Liver (tissue), 9 donors: Measurements from ENCODE around the gene SUCLA2. TPM values are rescaled to one million over a fixed set of nuclear protein-coding genes. Genes with fewer than 3 reads are reported as not detected.
A peak's percentile ranks its signal among the peaks of the same experiment; 100 is the strongest.
"Not testable (repeated sequence)": the region's sequence is repeated elsewhere in the genome, so short reads cannot be mapped to it uniquely, and the experiment has no call there.

Source experiments
- DNase-seq: peaks from one replicate; pipeline ENCODE4 v3.0.0-alpha.2; 2017; ENCODE audit warnings: low spot score
- H3K27ac ChIP-seq, 2 donors: one replicate each; pipeline ENCODE4 v1.7.0; 2013; ENCODE audit warnings: inconsistent platforms in 2 of 2, low read length in 2 of 2, control low read depth in 1 of 2, low read depth in 1 of 2, mild to moderate bottlenecking in 1 of 2
- H3K27me3 ChIP-seq, 4 donors: one replicate each; pipeline versions ENCODE4 v1.6.1 to v1.7.0; 2013; ENCODE audit warnings: low read length in 3 of 4, inconsistent platforms in 1 of 4, mild to moderate bottlenecking in 1 of 4, moderate library complexity in 1 of 4; ENCODE audit not compliant: control insufficient read depth in 4 of 4, insufficient read depth in 4 of 4
- H3K36me3 ChIP-seq, 4 donors: one replicate each; pipeline versions ENCODE4 v1.6.1 to v1.7.0; 2013; ENCODE audit warnings: low read length in 3 of 4, mild to moderate bottlenecking in 3 of 4, low read depth in 1 of 4, moderate library complexity in 1 of 4; ENCODE audit not compliant: control insufficient read depth in 4 of 4, insufficient read depth in 3 of 4
- H3K4me1 ChIP-seq, 4 donors: one replicate each; pipeline versions ENCODE4 v1.6.1 to v1.7.0; 2013; ENCODE audit warnings: low read length in 3 of 4, mild to moderate bottlenecking in 3 of 4, moderate library complexity in 1 of 4; ENCODE audit not compliant: control insufficient read depth in 4 of 4, insufficient read depth in 4 of 4
- H3K4me3 ChIP-seq, 3 donors: one replicate each; pipeline versions ENCODE4 v1.6.1 to v1.7.0; 2013; ENCODE audit warnings: low read length in 3 of 3, control low read depth in 1 of 3, low read depth in 1 of 3, mild to moderate bottlenecking in 1 of 3
- H3K9ac ChIP-seq, 2 donors: one replicate each; pipeline ENCODE4 v1.7.0; 2013; ENCODE audit warnings: low read length in 2 of 2, mild to moderate bottlenecking in 2 of 2, moderate library complexity in 2 of 2, control low read depth in 1 of 2, low read depth in 1 of 2
- H3K9me3 ChIP-seq, 4 donors: one replicate each; pipeline versions ENCODE4 v1.6.1 to v1.7.0; 2013; ENCODE audit warnings: low read length in 3 of 4; ENCODE audit not compliant: control insufficient read depth in 4 of 4
- EGR1 ChIP-seq, 2 donors: IDR thresholded peaks; 2 replicates each; pipeline ENCODE4 v1.6.1; 2016 to 2018; ENCODE audit warnings: antibody characterized with exemption in 2 of 2, low read depth in 2 of 2
- FOXA1 ChIP-seq: IDR thresholded peaks from 2 replicates; pipeline ENCODE4 v1.6.1; 2016; ENCODE audit warnings: antibody characterized with exemption
- FOXA2 ChIP-seq: IDR thresholded peaks from 2 replicates; pipeline ENCODE4 v1.6.1; 2016; ENCODE audit warnings: antibody characterized with exemption
- GABPA ChIP-seq, 2 donors: IDR thresholded peaks in 1 of 2; conservative IDR thresholded peaks in 1 of 2; 2 replicates each; pipeline ENCODE4 v1.6.1; 2016; ENCODE audit warnings: antibody characterized with exemption in 2 of 2, mild to moderate bottlenecking in 1 of 2, moderate library complexity in 1 of 2
- HNF4A ChIP-seq, 2 donors: conservative IDR thresholded peaks; 2 replicates each; pipeline ENCODE4 v1.6.1; 2016; ENCODE audit warnings: antibody characterized with exemption in 2 of 2, mild to moderate bottlenecking in 2 of 2
- HNF4G ChIP-seq: IDR thresholded peaks from 2 replicates; pipeline ENCODE4 v1.6.1; 2016; ENCODE audit warnings: antibody characterized with exemption
- JUND ChIP-seq, 2 donors: IDR thresholded peaks; 2 replicates each; pipeline ENCODE4 v1.6.1; 2016; ENCODE audit warnings: antibody characterized with exemption in 2 of 2
- RXRA ChIP-seq, 2 donors: IDR thresholded peaks; 2 replicates each; pipeline ENCODE4 v1.6.1; 2017 to 2018; ENCODE audit warnings: antibody characterized with exemption in 2 of 2, mild to moderate bottlenecking in 1 of 2
- SP1 ChIP-seq: IDR thresholded peaks from 2 replicates; pipeline ENCODE4 v1.6.1; 2018; ENCODE audit warnings: antibody characterized with exemption, mild to moderate bottlenecking
- TAF1 ChIP-seq: conservative IDR thresholded peaks from 2 replicates; pipeline ENCODE4 v1.6.1; 2016; ENCODE audit warnings: antibody characterized with exemption, mild to moderate bottlenecking
- ZBTB33 ChIP-seq: IDR thresholded peaks from 2 replicates; pipeline ENCODE4 v1.6.1; 2016; ENCODE audit warnings: antibody characterized with exemption
- WGBS: extraction: QIAGEN DNeasy Blood & Tissue Kit; methylation state at CpG from one replicate; pipeline ENCODE4 v1.1.7; 2013; 5-methylcytosine and 5-hydroxymethylcytosine counted together
- polyA plus RNA-seq, 2 donors: library from polyadenylated mRNA; stranded (reverse) in 1 of 2; unstranded in 1 of 2; fragments of 200-250 nt in 1 of 2; fragments of >200 nt in 1 of 2; fragmentation: Nextera tagmentation in 1 of 2; extraction: Ambion mirVana in 1 of 2; gene quantifications; one replicate each; pipeline versions ENCODE4 v1.2.1 to v1.2.3, GENCODE V29; 2013 to 2015
- total RNA-seq, 2 donors: library from RNA; depleted of rRNA; stranded (reverse); fragments of >200 nt; gene quantifications; one replicate each; pipeline ENCODE4 v1.2.3, GENCODE V29; 2014
- TF ChIP-seq, protein P1 (sequence below): IDR thresholded peaks from 2 replicates; pipeline ENCODE4 v1.6.1; 2016; ENCODE audit warnings: antibody characterized with exemption
- TF ChIP-seq, protein P2 (sequence below): IDR thresholded peaks from 2 replicates; pipeline ENCODE4 v1.6.1; 2016; ENCODE audit warnings: antibody characterized with exemption
- TF ChIP-seq, protein P3 (sequence below): IDR thresholded peaks from 2 replicates; pipeline ENCODE4 v1.6.1; 2016; ENCODE audit warnings: antibody characterized with exemption, mild to moderate bottlenecking
- donor health status: healthy.
- donor health status: healthy.
- donor health status: healthy.
- donor health status: healthy.
- donor health status: healthy.

The SUCLA2 gene
- total and polyA plus RNA-seq, 4 donors, result 22.0 to 27.1 (median 26.0) TPM

DNA sequence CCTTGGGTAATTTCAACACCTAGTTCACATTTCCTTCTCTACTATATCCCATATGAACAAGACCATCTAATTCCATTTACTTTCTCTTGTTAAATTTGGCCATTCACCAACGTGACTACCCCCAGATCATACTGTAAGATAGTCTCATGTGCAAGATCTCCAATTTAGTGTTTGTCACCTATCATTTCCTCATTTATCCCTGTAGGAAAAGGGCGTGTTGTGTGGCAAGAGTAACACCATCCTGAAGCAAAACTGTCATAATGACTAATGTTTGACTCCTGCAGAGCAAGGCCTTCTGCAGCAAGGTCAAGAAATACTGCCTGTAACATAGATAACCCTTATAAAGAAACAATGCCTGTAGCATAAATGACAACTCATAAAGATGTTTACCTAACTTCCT is 51.3 kb downstream of the SUCLA2 start:
- no peaks in the 10 kb centered on the region for H3K27me3 ChIP-seq
- H3K9ac ChIP-seq, result no peak overlapping the region
- no peaks in the 10 kb centered on the region for H3K4me1 ChIP-seq
- H3K27ac ChIP-seq, result no peak overlapping the region
- WGBS, result 87% methylated on average over 2 of the region's 2 CpGs
- H3K4me3 ChIP-seq, result no peak overlapping the region
- no peaks in the 10 kb centered on the region for H3K9me3 ChIP-seq
- no peak for DNase-seq
- peaks cover 0 to 28% (median 24%) of the 10 kb centered on the region in 4 donors for H3K36me3 ChIP-seq
- TF ChIP-seq FOXA1 (no peak), HNF4G (no peak), SP1 (no peak), RXRA (IDR thresholded peaks at IDR 0.05) (no peak), HNF4A (conservative IDR thresholded peaks at IDR 0.05) (no peak), EGR1 (IDR thresholded peaks at IDR 0.05; ENCODE audit: low read depth in 2 of 2) (no peak), FOXA2 (no peak), TAF1 (no peak), GABPA (IDR thresholded peaks at IDR 0.05 in 1 of 2, conservative IDR thresholded peaks at IDR 0.05 in 1 of 2) (no peak)
- TF ChIP-seq, protein P1, sequence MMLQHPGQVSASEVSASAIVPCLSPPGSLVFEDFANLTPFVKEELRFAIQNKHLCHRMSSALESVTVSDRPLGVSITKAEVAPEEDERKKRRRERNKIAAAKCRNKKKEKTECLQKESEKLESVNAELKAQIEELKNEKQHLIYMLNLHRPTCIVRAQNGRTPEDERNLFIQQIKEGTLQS, result no peak
- TF ChIP-seq, protein P2, sequence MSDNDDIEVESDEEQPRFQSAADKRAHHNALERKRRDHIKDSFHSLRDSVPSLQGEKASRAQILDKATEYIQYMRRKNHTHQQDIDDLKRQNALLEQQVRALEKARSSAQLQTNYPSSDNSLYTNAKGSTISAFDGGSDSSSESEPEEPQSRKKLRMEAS, result no peak
- TF ChIP-seq, protein P3, sequence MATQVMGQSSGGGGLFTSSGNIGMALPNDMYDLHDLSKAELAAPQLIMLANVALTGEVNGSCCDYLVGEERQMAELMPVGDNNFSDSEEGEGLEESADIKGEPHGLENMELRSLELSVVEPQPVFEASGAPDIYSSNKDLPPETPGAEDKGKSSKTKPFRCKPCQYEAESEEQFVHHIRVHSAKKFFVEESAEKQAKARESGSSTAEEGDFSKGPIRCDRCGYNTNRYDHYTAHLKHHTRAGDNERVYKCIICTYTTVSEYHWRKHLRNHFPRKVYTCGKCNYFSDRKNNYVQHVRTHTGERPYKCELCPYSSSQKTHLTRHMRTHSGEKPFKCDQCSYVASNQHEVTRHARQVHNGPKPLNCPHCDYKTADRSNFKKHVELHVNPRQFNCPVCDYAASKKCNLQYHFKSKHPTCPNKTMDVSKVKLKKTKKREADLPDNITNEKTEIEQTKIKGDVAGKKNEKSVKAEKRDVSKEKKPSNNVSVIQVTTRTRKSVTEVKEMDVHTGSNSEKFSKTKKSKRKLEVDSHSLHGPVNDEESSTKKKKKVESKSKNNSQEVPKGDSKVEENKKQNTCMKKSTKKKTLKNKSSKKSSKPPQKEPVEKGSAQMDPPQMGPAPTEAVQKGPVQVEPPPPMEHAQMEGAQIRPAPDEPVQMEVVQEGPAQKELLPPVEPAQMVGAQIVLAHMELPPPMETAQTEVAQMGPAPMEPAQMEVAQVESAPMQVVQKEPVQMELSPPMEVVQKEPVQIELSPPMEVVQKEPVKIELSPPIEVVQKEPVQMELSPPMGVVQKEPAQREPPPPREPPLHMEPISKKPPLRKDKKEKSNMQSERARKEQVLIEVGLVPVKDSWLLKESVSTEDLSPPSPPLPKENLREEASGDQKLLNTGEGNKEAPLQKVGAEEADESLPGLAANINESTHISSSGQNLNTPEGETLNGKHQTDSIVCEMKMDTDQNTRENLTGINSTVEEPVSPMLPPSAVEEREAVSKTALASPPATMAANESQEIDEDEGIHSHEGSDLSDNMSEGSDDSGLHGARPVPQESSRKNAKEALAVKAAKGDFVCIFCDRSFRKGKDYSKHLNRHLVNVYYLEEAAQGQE, result no peak

GRCh38 chr13:47945738-47946137 is 55.3 kb downstream of the SUCLA2 start:
- 71% methylated on average over 2 of the region's 2 CpGs for WGBS
- TF ChIP-seq JUND (IDR thresholded peaks at IDR 0.05) (peak in 1 of 2 donors; percentile 16), FOXA2 (no peak), GABPA (IDR thresholded peaks at IDR 0.05 in 1 of 2, conservative IDR thresholded peaks at IDR 0.05 in 1 of 2) (no peak), ZBTB33 (no peak), TAF1 (no peak), EGR1 (IDR thresholded peaks at IDR 0.05; ENCODE audit: low read depth in 2 of 2) (no peak), HNF4G (no peak), RXRA (IDR thresholded peaks at IDR 0.05) (peak; percentile 11 to 18)
- TF ChIP-seq, protein P2, result no peak
- no peak for DNase-seq
- H3K9me3 ChIP-seq, result no peaks in the 10 kb centered on the region
- H3K4me1 ChIP-seq, result no peaks in the 10 kb centered on the region
- H3K36me3 ChIP-seq, result peaks cover 0 to 33% (median 31%) of the 10 kb centered on the region in 4 donors
- H3K27ac ChIP-seq, result no peak overlapping the region
- H3K27me3 ChIP-seq, result no peaks in the 10 kb centered on the region
- no peak overlapping the region for H3K4me3 ChIP-seq
- H3K9ac ChIP-seq, result no peak overlapping the region

DNA sequence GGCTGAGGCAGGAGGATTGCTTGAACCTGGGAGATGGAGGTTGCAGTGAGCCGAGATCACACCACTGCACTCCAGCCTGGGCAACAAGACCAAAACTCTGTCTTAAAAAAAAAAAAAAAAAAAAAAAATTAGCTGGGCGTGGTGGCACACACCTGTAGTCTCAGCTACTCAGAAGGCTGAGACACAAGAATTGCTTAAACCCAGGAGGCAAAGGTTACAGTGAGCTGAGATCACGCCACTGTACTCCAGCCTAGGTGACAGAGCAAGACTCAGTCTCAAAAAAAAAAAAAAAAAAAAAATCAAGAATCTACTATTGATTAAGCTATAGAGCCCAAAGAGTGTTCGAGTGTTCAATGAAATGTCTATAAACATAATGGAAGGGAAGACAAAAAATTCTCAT is 55.9 kb downstream of the SUCLA2 start:
- H3K4me1 ChIP-seq, H3K4me3 ChIP-seq, H3K9me3 ChIP-seq, H3K9ac ChIP-seq, H3K27ac ChIP-seq, DNase-seq, H3K27me3 ChIP-seq: not testable (repeated sequence)
- H3K36me3 ChIP-seq, result peaks cover 0 to 33% (median 31%) of the 10 kb centered on the region in 4 donors
- 93% methylated on average over 4 of the region's 4 CpGs for WGBS
